Left lung (tissue), 10 donors: ENCODE measurements around the gene SEPTIN8. TPM values are rescaled to one million over a fixed set of nuclear protein-coding genes. Genes with fewer than 3 reads are reported as not detected.

Source experiments
- ATAC-seq: fragments of 200-7000 bp; cut with Tn5 transposase; one replicate; pipeline ENCODE4 v1.9.1; 2020; ENCODE audit warnings: moderate library complexity
- DNase-seq, 4 donors: peaks; one replicate each; pipeline ENCODE4 v3.0.0-alpha.2; 2013 to 2020
- H3K27ac ChIP-seq, 2 donors: fragments of 200-600 bp; sonication (generic) in 1 of 2; one replicate each; pipeline versions ENCODE4 v1.5.0 to v1.8.0; 2020 to 2021
- H3K27me3 ChIP-seq, 2 donors: fragments of 200-600 bp; sonication (generic) in 1 of 2; one replicate each; pipeline versions ENCODE4 v1.5.0 to v1.8.0; 2020 to 2021
- H3K36me3 ChIP-seq, 2 donors: fragments of 200-600 bp; sonication (generic) in 1 of 2; one replicate each; pipeline versions ENCODE4 v1.5.0 to v1.8.0; 2020 to 2021
- H3K4me1 ChIP-seq, 2 donors: fragments of 200-600 bp; one replicate each; pipeline ENCODE4 v1.8.0; 2021
- H3K4me3 ChIP-seq, 2 donors: fragments of 200-600 bp; sonication (generic) in 1 of 2; one replicate each; pipeline versions ENCODE4 v1.5.0 to v1.8.0; 2020 to 2021; ENCODE audit warnings: mild to moderate bottlenecking in 1 of 2
- H3K9me3 ChIP-seq, 2 donors: fragments of 200-600 bp; sonication (generic) in 1 of 2; one replicate each; pipeline versions ENCODE4 v1.5.0 to v1.8.0; 2020 to 2021
- intact Hi-C, 2 donors: fragments of 100-400 bp; cut with DNase I; formaldehyde crosslinking; loops; one replicate each; pipeline versions ENCODE4 v1.11.2 to v1.14.2; 2022
- polyA plus RNA-seq, 6 donors: library from polyadenylated mRNA; unstranded; fragments of 120-200 nt; gene quantifications; one replicate each; pipeline ENCODE4 v1.2.1, GENCODE V29; 2013; ENCODE audit not compliant: insufficient read length in 6 of 6
- total RNA-seq, 2 donors: library from RNA; stranded (reverse); fragmentation: NEBNext Ultra II Directional; extraction: Animal tissue kit (Norgen Biotek cat#: 25700); gene quantifications; one replicate each; pipeline ENCODE4 v1.2.1, GENCODE V29; 2021
- TF ChIP-seq, protein P1 (sequence below), 2 donors: fragments of 200-600 bp; sonication (generic) in 1 of 2; IDR thresholded peaks; one replicate each; pipeline versions ENCODE4 v1.5.0 to v1.8.0; 2021; ENCODE audit warnings: antibody characterized with exemption in 2 of 2
- donor health status: DM: no; HTN: yes; CAD: no.
- donor health status: DM: no; HTN: no; CAD: no.

The SEPTIN8 gene
- total and polyA plus RNA-seq, 8 donors, result 38.8 to 73.8 (median 60.5) TPM

DNA sequence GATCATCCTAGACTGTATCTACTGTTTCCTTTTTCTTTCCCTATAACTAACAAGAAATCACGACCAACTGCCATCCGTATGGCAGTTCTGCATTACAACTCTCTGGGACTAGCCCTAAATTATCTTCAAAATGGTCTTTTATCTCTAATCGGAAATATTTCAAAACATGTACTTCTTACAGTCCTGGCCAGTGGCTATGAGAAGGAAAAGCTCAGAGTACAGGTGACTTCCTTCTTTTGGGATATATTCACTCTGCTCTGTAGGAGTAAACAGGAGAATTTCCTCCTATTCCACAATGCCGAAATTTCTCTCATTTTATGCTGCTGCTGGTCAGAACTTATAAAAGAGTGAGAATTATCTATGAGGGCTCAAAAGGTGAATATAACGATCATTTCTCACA is 1.8 kb upstream of the SEPTIN8 start:
- no peak for DNase-seq
- TF ChIP-seq, protein P1, sequence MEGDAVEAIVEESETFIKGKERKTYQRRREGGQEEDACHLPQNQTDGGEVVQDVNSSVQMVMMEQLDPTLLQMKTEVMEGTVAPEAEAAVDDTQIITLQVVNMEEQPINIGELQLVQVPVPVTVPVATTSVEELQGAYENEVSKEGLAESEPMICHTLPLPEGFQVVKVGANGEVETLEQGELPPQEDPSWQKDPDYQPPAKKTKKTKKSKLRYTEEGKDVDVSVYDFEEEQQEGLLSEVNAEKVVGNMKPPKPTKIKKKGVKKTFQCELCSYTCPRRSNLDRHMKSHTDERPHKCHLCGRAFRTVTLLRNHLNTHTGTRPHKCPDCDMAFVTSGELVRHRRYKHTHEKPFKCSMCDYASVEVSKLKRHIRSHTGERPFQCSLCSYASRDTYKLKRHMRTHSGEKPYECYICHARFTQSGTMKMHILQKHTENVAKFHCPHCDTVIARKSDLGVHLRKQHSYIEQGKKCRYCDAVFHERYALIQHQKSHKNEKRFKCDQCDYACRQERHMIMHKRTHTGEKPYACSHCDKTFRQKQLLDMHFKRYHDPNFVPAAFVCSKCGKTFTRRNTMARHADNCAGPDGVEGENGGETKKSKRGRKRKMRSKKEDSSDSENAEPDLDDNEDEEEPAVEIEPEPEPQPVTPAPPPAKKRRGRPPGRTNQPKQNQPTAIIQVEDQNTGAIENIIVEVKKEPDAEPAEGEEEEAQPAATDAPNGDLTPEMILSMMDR (IDR thresholded peaks at IDR 0.05), result no peak

DNA sequence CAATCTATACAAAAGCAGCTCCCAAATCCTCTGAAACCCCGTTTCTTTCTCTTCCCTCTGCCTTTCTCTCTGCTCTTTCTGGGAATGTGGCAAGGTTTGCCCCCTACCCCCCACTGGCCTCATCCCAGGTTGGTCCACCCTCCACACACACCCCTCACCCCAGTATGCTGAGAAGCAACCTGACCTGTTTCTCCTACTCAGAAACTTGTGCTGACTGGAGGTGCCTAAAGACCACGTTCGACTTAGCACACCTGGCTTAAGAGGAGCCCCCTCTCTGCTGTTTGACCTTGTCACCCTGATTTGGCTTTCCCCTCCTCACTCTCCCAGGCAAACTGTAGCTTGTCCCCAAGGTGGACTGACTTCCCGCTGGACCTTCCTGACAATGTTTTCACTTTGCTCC is 1.1 kb upstream of the SEPTIN8 start:
- ATAC-seq (no peak), DNase-seq (no peak)
- no peak overlapping the region for H3K27ac ChIP-seq
- no peaks in the 10 kb centered on the region for H3K9me3 ChIP-seq
- intact Hi-C loops, result no loop called here
- TF ChIP-seq, protein P1 (IDR thresholded peaks at IDR 0.05), result no peak
- H3K27me3 ChIP-seq, result peaks cover 0 to 63% of the 10 kb centered on the region in 2 donors
- H3K4me3 ChIP-seq, result peak overlapping the region; percentile 71 to 80
- peaks cover 14 to 35% of the 10 kb centered on the region in 2 donors for H3K4me1 ChIP-seq
- no peaks in the 10 kb centered on the region for H3K36me3 ChIP-seq

More for the DNA sequence above, 1.8 kb upstream of the SEPTIN8 start:
- ATAC-seq, result no peak
- H3K27ac ChIP-seq, result no peak overlapping the region
- intact Hi-C loops, result no loop called here
- H3K36me3 ChIP-seq, result no peaks in the 10 kb centered on the region
- H3K4me3 ChIP-seq, result no peak overlapping the region
- peaks cover 14 to 35% of the 10 kb centered on the region in 2 donors for H3K4me1 ChIP-seq
- no peaks in the 10 kb centered on the region for H3K9me3 ChIP-seq
- H3K27me3 ChIP-seq, result peaks cover 0 to 70% of the 10 kb centered on the region in 2 donors

DNA sequence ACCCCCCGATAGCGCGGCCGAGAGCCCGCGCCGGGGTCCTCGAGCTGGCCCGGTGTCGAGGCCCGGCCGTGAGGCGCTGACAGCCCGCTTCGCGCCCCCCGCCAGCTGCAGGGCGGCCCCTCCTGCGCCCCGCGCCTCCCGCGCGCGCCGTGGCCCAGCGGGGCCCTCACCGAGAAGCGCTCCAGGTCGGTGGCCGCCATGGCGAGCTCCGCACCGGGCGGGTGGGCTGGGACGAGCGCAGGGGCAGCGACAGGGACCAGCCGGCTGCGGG is 166 bp downstream of the SEPTIN8 start:
- no peaks in the 10 kb centered on the region for H3K36me3 ChIP-seq
- peak overlapping the region; percentile 71 to 80 for H3K4me3 ChIP-seq
- no peak for ATAC-seq
- H3K27me3 ChIP-seq, result peaks cover 0 to 57% of the 10 kb centered on the region in 2 donors
- intact Hi-C loops, result no loop called here
- TF ChIP-seq, protein P1 (IDR thresholded peaks at IDR 0.05), result no peak
- peak overlapping the region; percentile 56 to 73 for H3K27ac ChIP-seq
- H3K9me3 ChIP-seq, result no peaks in the 10 kb centered on the region
- DNase-seq, result no peak
- peaks cover 14 to 28% of the 10 kb centered on the region in 2 donors for H3K4me1 ChIP-seq

DNA sequence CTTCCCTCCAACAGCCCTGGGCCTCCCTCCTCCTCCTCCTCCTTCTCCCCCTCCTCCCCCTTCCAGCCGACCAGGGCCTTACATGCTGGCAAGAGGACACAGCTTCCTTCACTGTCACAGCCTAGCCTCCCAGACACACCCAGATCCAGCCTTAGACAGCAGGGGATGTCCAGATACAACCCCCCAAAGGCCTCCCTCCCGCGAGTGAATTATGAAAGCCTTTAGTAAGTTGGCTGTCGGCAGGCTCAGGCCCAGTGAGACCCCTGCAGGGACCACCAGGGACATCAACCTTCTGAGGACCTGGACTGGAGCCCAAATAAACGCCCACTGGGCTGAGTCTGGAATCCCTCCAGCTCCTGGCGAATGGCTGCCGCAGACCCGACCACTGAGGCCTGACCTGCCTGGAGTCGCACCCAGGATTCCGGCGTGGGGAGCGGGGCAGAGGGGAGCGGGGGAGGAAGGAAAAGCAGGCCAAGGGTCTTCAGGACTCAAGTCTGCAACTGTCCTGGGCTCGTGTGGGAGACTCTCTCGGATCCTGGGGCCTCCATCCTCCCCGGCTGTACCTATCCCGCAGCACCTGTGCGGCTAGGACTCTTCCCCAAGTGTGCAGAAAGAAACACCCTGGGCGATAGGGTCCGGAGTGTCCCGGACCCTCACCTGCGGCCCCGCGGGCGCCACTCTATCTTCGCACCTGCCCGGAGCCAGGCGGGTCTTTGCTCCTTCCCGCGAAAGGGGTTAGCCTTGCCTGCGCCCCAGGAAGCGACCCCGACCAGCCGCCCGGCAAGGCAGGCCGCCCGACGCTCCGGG is 705 bp downstream of the SEPTIN8 start:
- Histone ChIP-seq H3K27me3 (peaks cover 0 to 57% of the 10 kb centered on the region in 2 donors), H3K9me3 (no peaks in the 10 kb centered on the region), H3K4me1 (peaks cover 14 to 32% of the 10 kb centered on the region in 2 donors), H3K4me3 (peak overlapping the region; percentile 71 to 80), H3K36me3 (no peaks in the 10 kb centered on the region), H3K27ac (peak overlapping the region; percentile 56 to 73)
- ATAC-seq (peak; percentile 39), DNase-seq (peak in 2 of 4 donors; percentile 29 to 58)
- intact Hi-C loops, result no loop called here
- TF ChIP-seq, protein P1 (IDR thresholded peaks at IDR 0.05), result no peak

DNA sequence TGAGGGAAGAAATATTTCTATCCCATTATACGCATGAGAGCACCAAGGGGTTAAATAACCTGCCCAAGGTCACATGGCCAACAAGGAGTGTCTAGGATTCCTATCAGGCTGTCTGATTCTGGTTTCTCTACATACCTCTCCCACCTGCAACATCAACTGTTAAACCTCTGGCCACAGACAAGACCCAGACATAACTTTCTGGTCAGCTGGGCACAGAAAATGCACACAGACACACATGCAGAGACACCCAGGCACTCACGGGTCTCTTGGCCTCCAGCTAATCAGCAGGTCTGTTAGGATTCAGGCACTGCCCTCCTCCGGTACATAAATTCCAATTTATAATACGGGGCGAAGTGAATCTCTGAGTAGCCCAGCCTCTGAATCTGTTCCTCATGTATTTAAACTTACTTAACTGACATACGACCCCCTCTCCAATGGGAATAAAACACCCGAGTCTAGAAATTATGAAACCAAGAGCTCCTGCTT is 1.5 kb downstream of the SEPTIN8 start:
- Histone ChIP-seq H3K27me3 (peaks cover 0 to 57% of the 10 kb centered on the region in 2 donors), H3K27ac (no peak overlapping the region), H3K4me1 (peaks cover 14 to 35% of the 10 kb centered on the region in 2 donors), H3K4me3 (peak overlapping the region in 1 of 2 donors; percentile 71), H3K36me3 (no peaks in the 10 kb centered on the region), H3K9me3 (no peaks in the 10 kb centered on the region)
- ATAC-seq (peak; percentile 22), DNase-seq (no peak)
- intact Hi-C loops, result no loop called here
- TF ChIP-seq, protein P1 (IDR thresholded peaks at IDR 0.05), result no peak
